Subcutaneous abdominal adipose tissue (tissue), 5 donors: ENCODE measurements around the gene HPN.
"Not testable (repeated sequence)": the region's sequence is repeated elsewhere in the genome, so short reads cannot be mapped to it uniquely, and the experiment has no call there.

Source experiments
- H3K27ac ChIP-seq: one replicate; pipeline ENCODE4 v1.7.0; 2013; ENCODE audit warnings: low read depth, mild to moderate bottlenecking, inconsistent platforms, low read length, moderate library complexity
- H3K27me3 ChIP-seq, 5 donors: one replicate each; pipeline ENCODE4 v1.7.0; 2013; ENCODE audit warnings: low read length in 5 of 5, inconsistent platforms in 1 of 5; ENCODE audit not compliant: control insufficient read depth in 5 of 5, insufficient read depth in 4 of 5
- H3K36me3 ChIP-seq, 5 donors: one replicate each; pipeline ENCODE4 v1.7.0; 2013; ENCODE audit warnings: low read length in 5 of 5; ENCODE audit not compliant: control insufficient read depth in 5 of 5, insufficient read depth in 5 of 5
- H3K4me1 ChIP-seq, 5 donors: one replicate each; pipeline ENCODE4 v1.7.0; 2013; ENCODE audit warnings: low read length in 5 of 5, mild to moderate bottlenecking in 3 of 5, moderate library complexity in 1 of 5; ENCODE audit not compliant: control insufficient read depth in 5 of 5, insufficient read depth in 5 of 5
- H3K4me3 ChIP-seq, 5 donors: one replicate each; pipeline ENCODE4 v1.7.0; 2013; ENCODE audit warnings: low read length in 5 of 5, low read depth in 1 of 5
- H3K9ac ChIP-seq, 5 donors: one replicate each; pipeline ENCODE4 v1.7.0; 2013; ENCODE audit warnings: low read length in 5 of 5, mild to moderate bottlenecking in 4 of 5, moderate library complexity in 3 of 5
- H3K9me3 ChIP-seq, 5 donors: one replicate each; pipeline ENCODE4 v1.7.0; 2013; ENCODE audit warnings: low read length in 5 of 5; ENCODE audit not compliant: control insufficient read depth in 5 of 5
- donor health status: healthy.
- donor health status: healthy.
- donor health status: healthy.
- donor health status: healthy.
- donor health status: healthy.

HPN gene

GRCh38 chr19:35100588-35101533 is 59.3 kb downstream of the HPN start:
- Histone ChIP-seq H3K27ac (no peak overlapping the region), H3K9me3 (no peaks in the 10 kb centered on the region), H3K4me1 (no peaks in the 10 kb centered on the region)

GRCh38 chr19:35101949-35102348 is 60.4 kb downstream of the HPN start:
- not testable (repeated sequence) for H3K27ac ChIP-seq, H3K27me3 ChIP-seq, H3K36me3 ChIP-seq, H3K4me1 ChIP-seq, H3K9me3 ChIP-seq, H3K4me3 ChIP-seq, H3K9ac ChIP-seq

More at GRCh38 chr19:35100588-35101533, 59.3 kb downstream of the HPN start:
- H3K36me3 ChIP-seq, result no peaks in the 10 kb centered on the region
- H3K27me3 ChIP-seq, result no peaks in the 10 kb centered on the region
- no peak overlapping the region for H3K9ac ChIP-seq
- H3K4me3 ChIP-seq, result no peak overlapping the region

- not testable (repeated sequence) for H3K4me3 ChIP-seq, H3K27ac ChIP-seq, H3K9me3 ChIP-seq, H3K4me1 ChIP-seq, H3K9ac ChIP-seq, H3K27me3 ChIP-seq, H3K36me3 ChIP-seq
These were observed 62.1 kb downstream of the HPN start for GRCh38 chr19:35103614-35104013.

GRCh38 chr19:35104361-35104760 is 62.8 kb downstream of the HPN start:
- Histone ChIP-seq H3K9me3 (no peaks in the 10 kb centered on the region), H3K9ac (no peak overlapping the region), H3K27ac (no peak overlapping the region), H3K27me3 (no peaks in the 10 kb centered on the region), H3K4me3 (no peak overlapping the region), H3K36me3 (no peaks in the 10 kb centered on the region), H3K4me1 (peaks cover 0 to 4% (median 0%) of the 10 kb centered on the region in 5 donors)

GRCh38 chr19:35105047-35105410 is 63.5 kb downstream of the HPN start:
- H3K9me3 ChIP-seq, result no peaks in the 10 kb centered on the region
- no peak overlapping the region for H3K9ac ChIP-seq
- no peak overlapping the region for H3K27ac ChIP-seq
- H3K36me3 ChIP-seq, result no peaks in the 10 kb centered on the region
- H3K4me1 ChIP-seq, result peaks cover 0 to 7% (median 0%) of the 10 kb centered on the region in 5 donors
- H3K27me3 ChIP-seq, result peaks cover 0 to 2% (median 0%) of the 10 kb centered on the region in 5 donors
- no peak overlapping the region for H3K4me3 ChIP-seq

- H3K27me3 ChIP-seq, result peaks cover 0 to 2% (median 0%) of the 10 kb centered on the region in 5 donors
- H3K36me3 ChIP-seq, result no peaks in the 10 kb centered on the region
- no peak overlapping the region for H3K4me3 ChIP-seq
- peaks cover 0 to 7% (median 0%) of the 10 kb centered on the region in 5 donors for H3K4me1 ChIP-seq
- H3K9me3 ChIP-seq, result no peaks in the 10 kb centered on the region
- H3K9ac ChIP-seq, result no peak overlapping the region
- no peak overlapping the region for H3K27ac ChIP-seq
These were observed 64.1 kb downstream of the HPN start for GRCh38 chr19:35105411-35106290.

GRCh38 chr19:35106291-35106583 is 64.7 kb downstream of the HPN start:
- H3K27ac ChIP-seq, result no peak overlapping the region
- H3K4me3 ChIP-seq, result no peak overlapping the region
- no peak overlapping the region for H3K9ac ChIP-seq

GRCh38 chr19:35106898-35107541 is 65.5 kb downstream of the HPN start:
- H3K4me1 ChIP-seq, result peaks cover 0 to 7% (median 0%) of the 10 kb centered on the region in 5 donors
- no peak overlapping the region for H3K27ac ChIP-seq
- no peaks in the 10 kb centered on the region for H3K36me3 ChIP-seq
- H3K4me3 ChIP-seq, result no peak overlapping the region
- peaks cover 0 to 2% (median 0%) of the 10 kb centered on the region in 5 donors for H3K27me3 ChIP-seq
- H3K9me3 ChIP-seq, result no peaks in the 10 kb centered on the region
- no peak overlapping the region for H3K9ac ChIP-seq

More at GRCh38 chr19:35106291-35106583, 64.7 kb downstream of the HPN start:
- Histone ChIP-seq H3K27me3 (peaks cover 0 to 2% (median 0%) of the 10 kb centered on the region in 5 donors), H3K4me1 (peaks cover 0 to 7% (median 0%) of the 10 kb centered on the region in 5 donors), H3K9me3 (no peaks in the 10 kb centered on the region), H3K36me3 (no peaks in the 10 kb centered on the region)

- Histone ChIP-seq H3K36me3 (no peaks in the 10 kb centered on the region), H3K9me3 (no peaks in the 10 kb centered on the region), H3K9ac (no peak overlapping the region), H3K27me3 (peaks cover 0 to 2% (median 0%) of the 10 kb centered on the region in 5 donors), H3K27ac (no peak overlapping the region), H3K4me3 (no peak overlapping the region), H3K4me1 (peaks cover 0 to 7% (median 0%) of the 10 kb centered on the region in 5 donors)
These were observed 66.0 kb downstream of the HPN start for GRCh38 chr19:35107545-35107944.
